GM19240 (cell line): ENCODE data around the gene FMO1.
"Not testable (repeated sequence)": the region's sequence is repeated elsewhere in the genome, so short reads cannot be mapped to it uniquely, and the experiment has no call there.

Experiments used
- DNase-seq: peaks from one replicate; pipeline ENCODE4 v3.0.0; 2011; ENCODE audit warnings: low spot score; ENCODE audit not compliant: insufficient read length

Gene FMO1

DNA sequence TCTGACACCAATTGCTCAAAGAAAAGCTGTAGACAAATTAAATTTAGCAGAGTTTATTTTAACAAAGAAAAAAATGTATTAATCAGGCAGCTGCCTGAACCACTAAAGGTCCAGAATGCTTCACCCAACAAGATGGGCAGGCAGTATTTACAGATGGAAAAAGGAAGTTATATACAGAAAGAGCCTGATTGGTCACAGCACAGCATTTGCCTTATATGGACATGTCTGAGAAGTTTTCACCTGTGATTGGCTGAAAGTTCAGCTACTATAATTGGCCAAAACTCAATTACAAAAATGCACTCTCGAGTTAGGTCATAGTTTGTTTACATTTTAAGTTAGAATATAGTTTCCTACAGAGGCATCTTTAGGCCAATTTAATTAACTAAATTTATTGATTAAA, 15.1 kb upstream of the FMO1 start:
- no peak for DNase-seq

DNA sequence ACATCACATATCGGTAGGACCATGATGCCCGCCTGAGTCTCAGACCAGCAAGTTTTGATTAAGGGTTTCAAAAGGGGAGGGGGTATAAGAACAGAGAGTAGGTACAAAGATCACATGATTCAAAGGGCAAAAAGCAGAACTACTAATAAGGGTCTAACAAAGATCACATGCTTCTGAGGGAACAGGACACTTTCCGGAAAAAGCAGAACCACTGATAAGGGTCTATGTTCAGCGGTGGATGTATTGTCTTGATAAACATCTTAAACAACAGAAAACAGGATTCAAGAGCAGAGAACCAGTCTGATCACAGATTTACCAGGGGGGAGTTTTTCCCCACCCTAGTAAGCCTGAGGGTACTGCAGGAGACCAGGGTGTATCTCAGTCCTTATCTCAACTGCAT, 12.1 kb upstream of the FMO1 start:
- not testable (repeated sequence) for DNase-seq

DNA sequence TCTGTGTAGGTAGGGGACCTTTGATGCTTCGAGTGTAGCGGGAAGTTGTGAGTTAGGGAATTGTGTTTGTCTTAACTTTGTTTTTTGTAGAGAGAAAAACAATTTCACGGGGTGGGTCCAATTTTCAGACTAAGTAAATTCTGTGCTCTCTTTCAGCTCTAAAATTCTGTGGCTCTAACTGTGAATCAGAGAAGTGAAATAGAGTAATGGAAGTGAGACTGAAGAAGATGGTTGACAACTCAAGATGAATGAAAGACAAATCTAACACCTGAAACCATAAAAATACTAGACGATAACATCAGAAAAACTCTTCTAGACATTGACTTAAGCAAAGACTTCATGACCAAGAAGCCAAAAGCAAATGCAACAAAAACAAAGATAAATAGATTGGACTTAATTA, 4.4 kb upstream of the FMO1 start:
- DNase-seq: no peak

DNA sequence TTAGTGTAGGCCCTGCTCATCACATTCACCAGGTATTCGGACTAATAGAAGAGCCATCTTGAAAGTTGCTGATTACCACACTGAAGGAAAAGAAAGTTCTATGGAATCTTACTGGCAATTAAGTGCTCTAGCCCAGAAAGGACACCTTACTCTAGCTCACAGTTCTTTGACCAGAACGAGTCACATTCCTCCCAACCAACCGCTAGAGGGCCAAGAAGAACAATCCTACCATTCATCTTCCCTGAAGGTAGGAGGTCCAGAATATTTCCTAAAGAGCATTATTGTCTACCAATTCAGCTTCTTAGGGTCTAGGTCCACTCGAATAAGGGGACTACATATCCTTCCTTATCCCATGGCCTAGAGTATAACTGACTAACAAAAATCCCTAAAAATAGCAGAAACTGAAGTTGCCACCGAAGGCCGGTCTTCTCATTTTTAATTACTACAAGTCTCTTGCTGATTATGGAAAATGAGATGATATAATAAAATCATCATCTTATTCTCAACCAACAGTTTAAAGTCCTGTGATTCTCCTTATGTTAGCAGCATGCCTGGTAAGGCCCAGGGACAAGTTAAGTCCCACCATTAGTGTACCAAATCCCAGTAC, 2.7 kb upstream of the FMO1 start:
- DNase-seq: peak; percentile 41

DNA sequence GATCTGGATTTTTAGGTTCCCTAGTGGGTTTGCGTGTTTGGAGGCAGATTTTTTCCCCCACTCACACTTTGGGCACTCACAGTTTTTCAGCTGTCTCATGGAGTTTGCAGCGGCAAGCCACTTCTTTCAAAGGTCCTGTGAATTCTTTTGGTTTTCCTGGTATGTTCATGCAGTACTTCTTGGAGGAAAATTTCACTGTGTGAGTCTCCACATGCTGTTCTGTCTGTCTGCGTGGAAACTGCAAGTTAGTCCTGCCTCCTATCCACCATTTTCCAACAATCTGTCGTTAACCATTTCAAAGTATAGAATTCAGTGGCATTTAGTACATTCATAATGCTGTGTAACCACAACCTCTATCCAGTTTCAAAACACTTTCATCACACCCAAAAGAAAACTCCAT, 793 bp upstream of the FMO1 start:
- no peak for DNase-seq

DNA sequence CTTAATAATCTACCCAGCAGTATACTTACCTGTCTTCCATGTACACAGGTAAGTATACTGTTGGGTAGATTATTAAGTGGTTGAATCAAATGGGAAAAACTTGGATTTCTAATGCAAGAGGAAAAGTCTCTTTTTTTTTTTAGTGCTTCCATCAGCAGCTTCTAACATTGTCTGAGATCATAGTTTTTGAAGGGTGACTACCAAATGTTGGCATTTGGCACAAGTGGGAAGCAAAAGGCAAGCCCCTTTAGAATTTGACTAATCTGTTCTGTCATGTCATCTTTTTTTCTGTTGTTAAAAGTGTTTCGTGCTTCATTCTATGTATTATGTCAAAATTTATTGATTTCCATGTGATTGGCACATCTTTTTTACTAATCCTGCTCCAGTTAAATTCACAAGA, 547 bp downstream of the FMO1 start:
- DNase-seq: no peak

DNA sequence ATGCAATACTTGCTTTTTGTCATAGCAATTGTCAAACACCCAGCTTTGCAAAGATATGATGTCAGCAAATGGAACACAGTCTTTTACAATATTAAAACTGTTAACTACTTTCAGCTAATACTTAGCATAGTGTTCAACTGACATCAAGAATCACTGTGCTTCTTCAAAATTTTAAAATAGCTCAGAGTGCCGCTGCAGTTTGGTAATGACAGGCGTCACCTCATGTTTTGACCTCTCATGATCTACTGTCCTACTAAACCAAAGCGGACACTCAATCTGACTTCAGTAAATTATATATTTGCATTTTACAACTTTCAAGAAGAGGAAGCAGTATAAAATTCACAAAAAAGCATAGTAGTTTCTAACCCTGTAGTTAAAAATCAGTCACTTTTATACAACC, 2.0 kb downstream of the FMO1 start:
- no peak for DNase-seq

DNA sequence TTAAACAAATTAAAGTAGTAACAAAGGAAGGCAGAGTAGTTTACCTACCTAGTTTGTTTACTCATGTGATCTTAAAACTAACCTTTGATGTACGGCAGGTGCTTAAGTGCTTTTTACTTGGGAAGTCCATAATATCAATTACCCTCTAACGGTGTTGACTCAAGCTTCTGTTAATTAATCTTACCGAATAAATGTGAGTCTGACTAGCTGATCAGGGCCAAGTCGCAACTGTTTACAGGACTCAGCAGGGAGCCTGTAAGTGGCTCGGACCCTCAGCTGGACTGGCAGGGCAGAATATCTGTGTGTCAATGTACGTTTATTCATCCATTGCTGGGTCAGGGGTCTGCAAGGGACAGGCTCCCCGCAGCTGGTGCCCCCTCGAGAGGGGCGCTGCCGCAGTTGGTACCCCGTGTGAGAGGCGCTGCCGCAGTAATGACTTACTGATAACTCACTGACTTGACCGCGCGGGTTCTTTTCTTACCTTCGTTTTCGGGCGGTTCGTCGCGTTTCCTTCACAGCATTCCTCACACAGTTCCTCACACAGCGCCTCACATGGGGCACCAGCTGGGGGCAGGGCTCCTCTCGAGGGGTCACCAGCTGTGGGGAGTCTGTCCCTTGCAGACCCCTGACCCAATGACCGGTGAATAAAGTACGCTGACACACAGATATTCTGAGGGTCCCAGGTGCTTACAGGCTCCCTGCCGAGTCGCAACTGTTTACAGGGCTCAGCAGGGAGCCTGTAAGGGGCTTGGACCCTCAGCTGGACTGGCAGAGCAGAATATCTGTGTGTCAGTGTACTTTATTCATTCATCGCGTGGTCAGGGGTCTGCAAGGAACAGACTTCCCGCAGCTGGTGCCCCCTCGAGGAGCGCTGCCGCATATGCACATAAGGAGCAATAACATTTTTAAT, 3.0 kb downstream of the FMO1 start:
- DNase-seq: no peak

GRCh38 chr1:171251952-171252300, 3.6 kb downstream of the FMO1 start:
- DNase-seq: no peak

GRCh38 chr1:171252482-171252881, 4.2 kb downstream of the FMO1 start:
- peak; percentile 21 for DNase-seq

GRCh38 chr1:171254859-171255258, 6.6 kb downstream of the FMO1 start:
- no peak for DNase-seq

- DNase-seq: no peak
Measured at GRCh38 chr1:171256940-171257606, 8.8 kb downstream of the FMO1 start.

GRCh38 chr1:171257607-171258076, 9.3 kb downstream of the FMO1 start:
- no peak for DNase-seq

GRCh38 chr1:171258429-171258828, 10.1 kb downstream of the FMO1 start:
- DNase-seq: no peak

- DNase-seq: no peak
Measured at GRCh38 chr1:171258943-171259342, 10.6 kb downstream of the FMO1 start.

- no peak for DNase-seq
Measured at GRCh38 chr1:171261336-171261735, 13.0 kb downstream of the FMO1 start.

DNA sequence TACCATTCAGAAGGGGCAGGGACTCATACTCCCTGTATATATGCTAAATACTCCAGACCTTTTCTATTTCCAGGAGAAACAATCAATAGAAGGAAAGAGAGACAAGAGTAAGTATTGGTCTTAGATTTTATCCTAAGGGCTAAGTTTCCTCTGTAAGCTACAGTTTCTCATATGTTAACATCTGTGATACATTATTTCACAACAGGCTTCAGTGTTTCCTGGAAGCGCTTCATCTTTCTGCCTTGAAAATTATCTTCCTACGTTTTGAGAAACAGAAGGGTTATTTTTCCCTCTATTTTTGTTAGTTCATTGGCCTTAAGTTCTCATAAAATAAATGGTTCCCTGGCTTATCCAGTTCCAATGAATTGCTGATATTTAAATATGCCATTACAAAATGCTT, 15.6 kb downstream of the FMO1 start:
- DNase-seq: no peak

GRCh38 chr1:171265686-171266085, 17.4 kb downstream of the FMO1 start:
- no peak for DNase-seq

DNA sequence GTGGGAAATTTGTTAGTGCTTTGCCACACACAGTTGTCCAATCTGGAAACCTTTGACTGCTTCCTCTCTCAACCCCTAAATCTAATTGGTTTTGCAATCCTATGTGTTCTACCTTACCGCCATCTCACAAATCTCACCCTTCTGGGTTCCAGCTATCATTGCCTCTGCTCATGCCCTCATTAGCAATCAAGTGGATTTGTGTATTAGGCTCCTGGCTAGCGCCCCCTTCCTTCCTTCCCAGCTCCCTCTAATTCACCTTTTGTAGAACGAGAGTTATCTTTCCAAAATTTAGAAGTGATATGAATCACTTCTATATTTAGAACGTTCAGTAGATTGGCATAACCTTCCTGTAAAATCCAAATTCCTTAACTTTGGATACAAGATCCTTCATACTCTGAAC, 18.6 kb downstream of the FMO1 start:
- no peak for DNase-seq

- DNase-seq: no peak
Measured at GRCh38 chr1:171267391-171267790, 19.1 kb downstream of the FMO1 start.

DNA sequence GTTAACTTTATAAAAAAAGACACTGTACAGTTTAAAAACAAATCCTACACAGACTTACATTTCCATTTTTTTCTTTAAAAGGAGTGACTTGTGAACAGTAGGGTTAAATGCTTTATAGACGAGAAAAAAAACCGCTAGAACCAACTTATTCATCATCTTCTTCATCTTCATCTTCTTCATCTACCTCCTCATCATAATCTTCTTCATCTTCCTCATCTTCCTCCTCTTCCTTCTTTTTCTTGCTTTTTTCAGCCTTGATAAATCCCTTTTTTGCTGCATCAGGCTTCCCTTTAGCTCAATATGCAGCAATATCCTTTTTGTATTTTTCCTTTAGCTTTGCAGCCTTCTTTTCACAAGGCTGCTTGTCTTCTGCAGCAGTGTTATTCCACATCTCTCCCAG, 22.5 kb downstream of the FMO1 start:
- DNase-seq: no peak

DNA sequence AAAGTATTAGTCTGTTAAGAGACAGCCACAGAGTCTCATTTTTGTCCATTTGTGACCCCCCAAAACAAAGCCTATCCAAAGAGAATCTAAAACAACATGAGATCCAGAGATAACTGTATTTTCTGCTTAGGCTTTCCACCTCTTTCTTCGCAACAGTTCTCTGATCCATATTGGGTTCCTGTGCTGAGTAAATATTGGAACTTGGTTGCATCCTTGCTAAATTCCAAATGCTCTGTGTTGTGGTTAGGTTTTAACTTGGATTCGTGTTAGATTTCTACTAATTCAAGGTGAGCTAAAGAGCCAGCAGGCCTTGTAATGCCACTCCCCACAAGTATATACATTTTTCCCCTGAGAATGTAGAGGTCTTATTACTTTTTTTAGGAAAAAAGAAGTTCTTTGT, 29.2 kb downstream of the FMO1 start:
- DNase-seq: no peak
